Pancreas (tissue), 10 donors: Measurements from ENCODE around the gene CSMD2. TPM values are rescaled to one million over a fixed set of nuclear protein-coding genes. Genes with fewer than 3 reads are reported as not detected.
A peak's percentile ranks its signal among the peaks of the same experiment; 100 is the strongest.

Experiments used
- ATAC-seq, 4 donors: fragments of 200-7000 bp; cut with Tn5 transposase; one replicate each; pipeline versions ENCODE4 v1.8.0 to v1.9.1; 2020; ENCODE audit warnings: mild to moderate bottlenecking in 4 of 4, moderate library complexity in 4 of 4
- DNase-seq, 6 donors: peaks; one replicate each; pipeline ENCODE4 v3.0.0-alpha.2; 2020
- FAIRE-seq: peaks from 2 replicates; lab custom pipeline; 2012; peaks lifted over from hg19 to GRCh38; lab: Jason Lieb, UNC
- H3K27ac ChIP-seq, 4 donors: fragments of 200-600 bp; sonication (generic); 1 replicate in 3 of 4; 2 replicates in 1 of 4; pipeline versions ENCODE4 v1.5.0 to v1.8.0; 2020
- H3K27me3 ChIP-seq, 4 donors: fragments of 200-600 bp; one replicate each; pipeline ENCODE4 v1.8.0; 2021
- H3K36me3 ChIP-seq, 3 donors: fragments of 200-600 bp; sonication (generic) in 1 of 3; one replicate each; pipeline versions ENCODE4 v1.5.0 to v1.8.0; 2020 to 2021
- H3K4me1 ChIP-seq, 3 donors: fragments of 200-600 bp; one replicate each; pipeline ENCODE4 v1.8.0; 2021
- H3K4me3 ChIP-seq, 4 donors: fragments of 200-600 bp; sonication (generic) in 2 of 4; one replicate each; pipeline versions ENCODE4 v1.5.0 to v1.8.0; 2020 to 2021
- H3K9me3 ChIP-seq, 4 donors: fragments of 200-600 bp; one replicate each; pipeline ENCODE4 v1.8.0; 2021
- WGBS, 2 donors: extraction: QIAGEN DNeasy Blood & Tissue Kit; methylation state at CpG; one replicate each; pipeline ENCODE4 v1.1.7; 2013; 5-methylcytosine and 5-hydroxymethylcytosine counted together
- intact Hi-C, 3 donors: fragments of 100-400 bp; cut with DNase I; formaldehyde crosslinking; loops; one replicate each; pipeline versions ENCODE4 v1.11.1 to v1.14.2; 2022
- polyA plus RNA-seq, 2 donors: library from polyadenylated mRNA; stranded (reverse); fragments of 200-250 nt; gene quantifications; one replicate each; pipeline ENCODE4 v1.2.3, GENCODE V29; 2013
- total RNA-seq, 6 donors: library from RNA; stranded (reverse); fragmentation: NEBNext Ultra II Directional in 4 of 6; extraction: Animal tissue kit (Norgen Biotek cat#: 25700) in 4 of 6; gene quantifications; one replicate each; pipeline versions ENCODE4 v1.2.1 to v1.2.4, GENCODE V29; 2021 to 2023
- TF ChIP-seq, protein P1 (sequence below), 4 donors: fragments of 200-600 bp; sonication (generic) in 3 of 4; IDR thresholded peaks; one replicate each; pipeline versions ENCODE4 v1.5.0 to v1.8.0; 2021; ENCODE audit warnings: antibody characterized with exemption in 4 of 4
- donor health status: healthy with polysubstance abuse.
- donor health status: DM: no; HTN: no; CAD: no; lungs with moderate emphysema.
- donor health status: DM: no; HTN: no; CAD: no.
- donor health status: control.
- donor health status: control.
- donor health status: Bipolar disorder and iron deficiency.
- donor health status: DM: yes; HTN: yes; CAD: no.
- donor health status: DM: no; HTN: no; CAD: no.
- donor health status: DM: no; HTN: no; CAD: no.
- donor health status: DM: yes; HTN: yes; CAD: no.

Gene CSMD2
- total and polyA plus RNA-seq, 8 donors, result 0.04 to 2.0 (median 0.36) TPM

DNA sequence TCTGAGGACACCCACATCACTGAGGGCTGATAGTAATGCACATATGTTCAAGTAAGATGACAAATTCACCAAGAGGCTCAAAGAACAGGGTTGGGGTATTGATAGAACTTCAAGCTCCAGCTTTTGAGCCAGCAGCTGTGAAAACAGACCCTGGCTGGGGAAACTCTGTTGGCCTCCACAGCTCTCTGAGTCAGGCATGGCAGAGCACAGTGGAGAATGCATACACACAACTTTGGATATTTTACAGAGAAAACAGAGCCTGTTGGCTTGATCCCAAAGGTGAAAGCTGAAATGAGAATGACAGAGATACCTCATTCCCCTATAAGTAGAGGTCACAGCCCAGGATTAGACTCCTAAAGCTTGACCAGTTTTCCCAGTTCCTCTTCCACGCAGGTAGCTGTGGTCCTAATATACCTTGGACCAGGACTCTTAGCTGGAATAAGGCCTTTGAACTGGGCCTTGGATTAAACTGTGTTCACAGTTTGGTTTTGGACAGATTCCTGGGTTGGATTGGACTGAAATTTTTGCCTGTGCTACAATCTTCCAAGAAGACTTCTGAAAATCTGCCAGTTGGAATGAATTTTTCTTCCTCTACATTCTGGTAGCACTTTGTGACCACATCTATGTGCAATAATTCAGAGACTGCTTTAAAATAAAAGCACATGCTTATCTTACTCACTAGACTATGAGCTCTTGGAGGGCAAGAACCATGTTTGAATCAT lies 402.8 kb downstream of the CSMD2 start:
- intact Hi-C loops, result no loop called here
- H3K9me3 ChIP-seq, result no peaks in the 10 kb centered on the region
- no peak for DNase-seq

DNA sequence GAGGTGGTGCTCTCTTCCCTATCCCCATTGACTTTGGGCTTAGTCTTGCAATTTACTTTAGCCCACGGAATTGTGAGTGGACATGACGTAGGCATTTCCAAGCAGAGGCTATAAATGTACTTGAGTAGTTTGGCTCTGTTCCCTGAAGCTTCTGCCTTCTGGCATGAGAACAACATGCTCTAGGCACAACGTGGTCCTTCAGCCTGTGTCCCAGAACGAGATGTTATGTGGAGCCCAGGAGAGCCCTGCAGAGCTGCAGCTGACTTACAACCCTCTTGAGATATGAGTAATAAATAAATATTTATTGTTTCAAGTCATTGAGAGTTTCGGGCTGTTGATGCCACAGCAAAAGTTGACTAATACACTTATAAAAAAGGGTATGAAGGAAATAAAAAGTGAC lies 406.3 kb downstream of the CSMD2 start:
- H3K27me3 ChIP-seq, result no peaks in the 10 kb centered on the region
- TF ChIP-seq, protein P1, sequence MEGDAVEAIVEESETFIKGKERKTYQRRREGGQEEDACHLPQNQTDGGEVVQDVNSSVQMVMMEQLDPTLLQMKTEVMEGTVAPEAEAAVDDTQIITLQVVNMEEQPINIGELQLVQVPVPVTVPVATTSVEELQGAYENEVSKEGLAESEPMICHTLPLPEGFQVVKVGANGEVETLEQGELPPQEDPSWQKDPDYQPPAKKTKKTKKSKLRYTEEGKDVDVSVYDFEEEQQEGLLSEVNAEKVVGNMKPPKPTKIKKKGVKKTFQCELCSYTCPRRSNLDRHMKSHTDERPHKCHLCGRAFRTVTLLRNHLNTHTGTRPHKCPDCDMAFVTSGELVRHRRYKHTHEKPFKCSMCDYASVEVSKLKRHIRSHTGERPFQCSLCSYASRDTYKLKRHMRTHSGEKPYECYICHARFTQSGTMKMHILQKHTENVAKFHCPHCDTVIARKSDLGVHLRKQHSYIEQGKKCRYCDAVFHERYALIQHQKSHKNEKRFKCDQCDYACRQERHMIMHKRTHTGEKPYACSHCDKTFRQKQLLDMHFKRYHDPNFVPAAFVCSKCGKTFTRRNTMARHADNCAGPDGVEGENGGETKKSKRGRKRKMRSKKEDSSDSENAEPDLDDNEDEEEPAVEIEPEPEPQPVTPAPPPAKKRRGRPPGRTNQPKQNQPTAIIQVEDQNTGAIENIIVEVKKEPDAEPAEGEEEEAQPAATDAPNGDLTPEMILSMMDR (IDR thresholded peaks at IDR 0.05), result no peak
- no peaks in the 10 kb centered on the region for H3K4me1 ChIP-seq
- no peak for DNase-seq
- H3K36me3 ChIP-seq, result no peaks in the 10 kb centered on the region
- peak in 1 of 4 donors; percentile 38 for ATAC-seq
- 40 to 47% methylated on average over 5 of the region's 5 CpGs for WGBS, 2 donors
- no peak overlapping the region for H3K27ac ChIP-seq
- intact Hi-C loops, result no loop called here
- no peaks in the 10 kb centered on the region for H3K9me3 ChIP-seq
- no peak overlapping the region for H3K4me3 ChIP-seq
- no peak for FAIRE-seq

More for the DNA sequence above, 402.8 kb downstream of the CSMD2 start:
- no peak overlapping the region for H3K4me3 ChIP-seq
- H3K27me3 ChIP-seq, result no peaks in the 10 kb centered on the region
- ATAC-seq (peak in 2 of 4 donors; percentile 17 to 27), FAIRE-seq (no peak)
- H3K36me3 ChIP-seq, result no peaks in the 10 kb centered on the region
- TF ChIP-seq, protein P1 (IDR thresholded peaks at IDR 0.05), result no peak
- H3K4me1 ChIP-seq, result no peaks in the 10 kb centered on the region
- H3K27ac ChIP-seq, result no peak overlapping the region
- 85 to 87% methylated on average over 1 of the region's 1 CpG for WGBS, 2 donors

DNA sequence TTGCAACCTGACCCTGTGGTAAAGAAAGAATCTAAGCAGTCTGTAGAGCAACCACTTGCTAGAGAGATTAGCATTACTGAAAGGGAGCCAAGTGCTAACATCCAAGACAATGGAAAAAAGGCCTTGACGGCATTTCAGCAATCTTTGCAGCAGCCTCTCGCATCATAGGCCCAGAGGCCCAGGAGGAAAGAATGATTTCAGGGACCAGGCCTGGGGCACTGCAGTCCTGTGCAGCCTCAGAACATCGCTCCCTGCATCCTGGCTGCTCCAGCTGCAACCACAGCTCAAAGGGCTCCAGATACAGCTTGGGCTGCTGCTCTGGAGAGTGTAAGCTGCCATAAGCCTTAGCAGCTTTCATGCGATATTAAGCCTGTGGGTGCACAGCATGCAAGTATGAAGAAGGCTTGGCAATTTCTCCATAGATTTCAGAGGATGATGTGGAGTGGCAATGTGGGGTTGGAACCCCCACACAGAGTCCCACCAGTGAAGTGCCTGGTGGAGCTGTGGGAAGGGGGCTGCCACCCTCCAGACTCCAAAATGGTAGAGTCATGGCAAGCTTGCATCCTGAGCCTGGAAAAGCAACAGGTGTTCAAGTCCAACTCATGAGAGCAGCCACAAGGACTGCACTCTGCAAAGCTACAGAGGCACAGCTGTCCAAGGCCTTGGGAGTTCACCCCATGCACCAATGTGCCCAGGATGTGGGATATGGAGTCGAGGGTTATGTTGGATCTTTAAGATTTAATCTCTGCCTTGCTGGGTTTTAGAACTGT lies 411.8 kb downstream of the CSMD2 start:
- no peak for DNase-seq
- TF ChIP-seq, protein P1 (IDR thresholded peaks at IDR 0.05), result no peak
- no peaks in the 10 kb centered on the region for H3K9me3 ChIP-seq
- H3K36me3 ChIP-seq, result no peaks in the 10 kb centered on the region
- no peak overlapping the region for H3K27ac ChIP-seq
- no peaks in the 10 kb centered on the region for H3K4me1 ChIP-seq
- intact Hi-C loops, result no loop called here
- H3K27me3 ChIP-seq, result no peaks in the 10 kb centered on the region
- ATAC-seq, result no peak
- H3K4me3 ChIP-seq, result no peak overlapping the region
- no peak for FAIRE-seq
- WGBS, 2 donors, result 74 to 76% methylated on average over 5 of the region's 5 CpGs

DNA sequence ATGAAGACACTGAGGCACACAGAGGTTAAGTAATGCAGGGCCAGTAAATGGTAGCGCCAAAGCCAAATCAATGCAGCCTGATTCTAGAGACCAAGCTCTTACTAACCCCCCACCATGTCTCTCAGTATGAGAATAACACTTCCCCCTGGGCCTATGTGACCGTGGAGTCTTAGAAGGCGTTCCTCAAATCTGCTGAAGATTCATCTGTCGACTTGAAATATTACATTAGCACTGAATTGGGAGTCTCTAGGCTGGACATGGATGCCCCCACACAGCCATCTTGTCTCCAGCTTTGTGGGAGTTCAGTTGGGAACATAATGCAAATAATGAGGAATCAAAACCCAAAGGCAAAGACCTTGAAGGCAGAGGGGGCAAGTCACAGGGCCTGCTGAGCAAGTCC lies 419.1 kb downstream of the CSMD2 start:
- FAIRE-seq (no peak), ATAC-seq (no peak), DNase-seq (no peak)
- no peak overlapping the region for H3K27ac ChIP-seq
- H3K27me3 ChIP-seq, result no peaks in the 10 kb centered on the region
- no peaks in the 10 kb centered on the region for H3K4me1 ChIP-seq
- H3K36me3 ChIP-seq, result no peaks in the 10 kb centered on the region
- no peak overlapping the region for H3K4me3 ChIP-seq
- 80 to 82% methylated on average over 4 of the region's 4 CpGs for WGBS, 2 donors
- intact Hi-C loops, result no loop called here
- no peaks in the 10 kb centered on the region for H3K9me3 ChIP-seq
- TF ChIP-seq, protein P1 (IDR thresholded peaks at IDR 0.05), result no peak
